H9 (cell line): Measurements from ENCODE around the gene ABHD3. TPM values are rescaled to one million over a fixed set of nuclear protein-coding genes. Genes with fewer than 3 reads are reported as not detected.
A peak's percentile ranks its signal among the peaks of the same experiment; 100 is the strongest.

Experiments
- DNase-seq: peaks from one replicate; pipeline ENCODE4 v3.0.0-alpha.2; 2017
- H2AFZ ChIP-seq: one replicate; pipeline ENCODE4 v1.6.1; 2013; ENCODE audit warnings: mild to moderate bottlenecking, low read length, control low read depth, moderate library complexity
- H2AK5ac ChIP-seq: 2 replicates; pipeline ENCODE4 v1.6.1; 2013; ENCODE audit warnings: low read length, control low read depth, mixed read lengths; ENCODE audit not compliant: insufficient read length
- H2BK120ac ChIP-seq: one replicate; pipeline ENCODE4 v1.6.1; 2013; ENCODE audit warnings: low read depth, mild to moderate bottlenecking, low read length, control low read depth, inconsistent platforms; ENCODE audit not compliant: poor library complexity, severe bottlenecking
- H2BK12ac ChIP-seq: 2 replicates; pipeline ENCODE4 v1.6.1; 2013; ENCODE audit warnings: low read length, control low read depth, mixed read lengths, low read depth; ENCODE audit not compliant: insufficient read length
- H2BK15ac ChIP-seq: 2 replicates; pipeline ENCODE4 v1.6.1; 2013; ENCODE audit warnings: low read depth, low read length, control low read depth
- H2BK20ac ChIP-seq: one replicate; pipeline ENCODE4 v1.6.1; 2013; ENCODE audit warnings: low read depth, mild to moderate bottlenecking, low read length, control low read depth, inconsistent platforms; ENCODE audit not compliant: poor library complexity, severe bottlenecking
- H2BK5ac ChIP-seq: 2 replicates; pipeline ENCODE4 v1.6.1; 2013; ENCODE audit warnings: low read length, control low read depth, mixed read lengths; ENCODE audit not compliant: insufficient read length
- H3K14ac ChIP-seq: 2 replicates; pipeline ENCODE4 v1.6.1; 2013; ENCODE audit warnings: low read length, control low read depth; ENCODE audit not compliant: insufficient read depth
- H3K18ac ChIP-seq: 2 replicates; pipeline ENCODE4 v1.6.1; 2013; ENCODE audit warnings: low read depth, mild to moderate bottlenecking, mixed read lengths, low read length, control low read depth; ENCODE audit not compliant: insufficient read length
- H3K23ac ChIP-seq: 2 replicates; pipeline ENCODE4 v1.6.1; 2013; ENCODE audit warnings: low read length, control low read depth, mixed read lengths, low read depth; ENCODE audit not compliant: insufficient read length
- H3K23me2 ChIP-seq: 2 replicates; pipeline ENCODE4 v1.6.1; 2013; ENCODE audit warnings: low read depth, mild to moderate bottlenecking, mixed read lengths, low read length, control low read depth; ENCODE audit not compliant: insufficient read length, poor library complexity, severe bottlenecking
- H3K27ac ChIP-seq: 2 replicates; pipeline ENCODE4 v1.5.1; 2013; ENCODE audit warnings: low read length, control low read depth, mixed read lengths, low read depth; ENCODE audit not compliant: insufficient read length
- H3K27me3 ChIP-seq: 2 replicates; pipeline ENCODE4 v1.6.1; 2013; ENCODE audit warnings: low read length, control low read depth, inconsistent platforms; ENCODE audit not compliant: insufficient read depth
- H3K4ac ChIP-seq: 2 replicates; pipeline ENCODE4 v1.6.1; 2013; ENCODE audit warnings: low read depth, mild to moderate bottlenecking, control low read depth, inconsistent platforms, low read length, moderate library complexity
- H3K4me1 ChIP-seq: 2 replicates; pipeline ENCODE4 v1.6.1; 2013; ENCODE audit warnings: low read length, control low read depth, inconsistent platforms; ENCODE audit not compliant: insufficient read depth
- H3K4me2 ChIP-seq: 2 replicates; pipeline ENCODE4 v1.6.1; 2013; ENCODE audit warnings: low read length, control low read depth, mixed read lengths; ENCODE audit not compliant: insufficient read length, insufficient read depth
- H3K56ac ChIP-seq: 2 replicates; pipeline ENCODE4 v1.6.1; 2013; ENCODE audit warnings: low read depth, mild to moderate bottlenecking, mixed read lengths, low read length, control low read depth; ENCODE audit not compliant: insufficient read length
- H3K79me1 ChIP-seq: 2 replicates; pipeline ENCODE4 v1.6.1; 2013; ENCODE audit warnings: low read depth, mild to moderate bottlenecking, moderate library complexity, low read length, control low read depth, inconsistent platforms; ENCODE audit not compliant: insufficient read depth, poor library complexity, severe bottlenecking
- H3K79me2 ChIP-seq: 2 replicates; pipeline ENCODE4 v1.6.1; 2013; ENCODE audit warnings: low read length, control low read depth, inconsistent platforms; ENCODE audit not compliant: insufficient read depth
- H3K9ac ChIP-seq: 2 replicates; pipeline ENCODE4 v1.6.1; 2013; ENCODE audit warnings: low read length, control low read depth, mixed read lengths; ENCODE audit not compliant: insufficient read length; ENCODE audit errors: extremely low read depth
- H3K9me3 ChIP-seq: one replicate; pipeline ENCODE4 v1.6.1; 2013; ENCODE audit warnings: low read depth, low read length, inconsistent platforms; ENCODE audit not compliant: control insufficient read depth
- H3T11ph ChIP-seq: one replicate; pipeline ENCODE4 v1.6.1; 2013; ENCODE audit warnings: mild to moderate bottlenecking, low read length, control low read depth, inconsistent platforms
- H4K20me1 ChIP-seq: one replicate; pipeline ENCODE4 v1.6.1; 2013; ENCODE audit not compliant: control insufficient read depth, insufficient read length, insufficient read depth
- H4K5ac ChIP-seq: 2 replicates; pipeline ENCODE4 v1.6.1; 2013; ENCODE audit warnings: low read depth, mild to moderate bottlenecking, mixed read lengths, low read length, control low read depth; ENCODE audit not compliant: insufficient read length
- H4K8ac ChIP-seq: replicated peaks from 2 replicates; pipeline ENCODE4 v1.6.1; 2013; ENCODE audit warnings: low read length, control low read depth, mixed read lengths, low read depth; ENCODE audit not compliant: insufficient read length
- H4K91ac ChIP-seq: 2 replicates; pipeline ENCODE4 v1.6.1; 2013; ENCODE audit warnings: low read depth, mild to moderate bottlenecking, moderate library complexity, mixed read lengths, low read length, control low read depth; ENCODE audit not compliant: insufficient read length
- H3K27ac Mint-ChIP-seq, 3 experiments: 2 replicates in 2 of 3; 3 replicates in 1 of 3; pipeline ENCODE4 v1.8.0; 2020 to 2021; ENCODE audit warnings: mixed read lengths in 3 of 3, mild to moderate bottlenecking in 1 of 3, moderate library complexity in 1 of 3
- H3K27me3 Mint-ChIP-seq: 2 replicates; pipeline ENCODE4 v1.8.0; 2021; ENCODE audit warnings: low read depth, mild to moderate bottlenecking, moderate library complexity, mixed read lengths
- H3K36me3 Mint-ChIP-seq, 3 experiments: 2 replicates in 2 of 3; 3 replicates in 1 of 3; pipeline ENCODE4 v1.8.0; 2020 to 2021; ENCODE audit warnings: low read depth in 3 of 3, mixed read lengths in 3 of 3; ENCODE audit not compliant: insufficient read depth in 1 of 3
- H3K4me1 Mint-ChIP-seq, 2 experiments: 2 replicates each; pipeline ENCODE4 v1.8.0; 2020; ENCODE audit warnings: mixed read lengths in 2 of 2
- H3K4me3 Mint-ChIP-seq, 2 experiments: 2 replicates in 1 of 2; 3 replicates in 1 of 2; pipeline ENCODE4 v1.8.0; 2020 to 2021; ENCODE audit warnings: mild to moderate bottlenecking in 2 of 2, mixed read lengths in 2 of 2, moderate library complexity in 1 of 2
- H3K9me3 Mint-ChIP-seq, 2 experiments: 2 replicates in 1 of 2; 3 replicates in 1 of 2; pipeline ENCODE4 v1.8.0; 2020; ENCODE audit warnings: mild to moderate bottlenecking in 2 of 2, mixed read lengths in 2 of 2, moderate library complexity in 1 of 2
- CTCF ChIP-seq: fragments of 200-600 bp; sonication (generic); conservative IDR thresholded peaks from 3 replicates; pipeline ENCODE4 v1.8.0; 2021; ENCODE audit warnings: antibody characterized with exemption, mild to moderate bottlenecking
- WGBS: extraction: QIAGEN DNeasy Blood & Tissue Kit; methylation state at CpG from one replicate; pipeline ENCODE4 v1.1.7; 2013; ENCODE audit warnings: missing lambda C conversion rate, low lambda C conversion rate, mixed read lengths; ENCODE audit not compliant: insufficient read length; ENCODE audit errors: extremely low coverage; 5-methylcytosine and 5-hydroxymethylcytosine counted together
- total RNA-seq: library from RNA; stranded (reverse); gene quantifications from 2 replicates; pipeline ENCODE4 v1.2.1, GENCODE V29; 2021

The ABHD3 gene
- total RNA-seq, 1 experiment from 2014 or later, result 12.0 TPM

GRCh38 chr18:21742315-21742687, 37.7 kb upstream of the ABHD3 start:
- Histone ChIP-seq H3T11ph (no peak overlapping the region), H2AK5ac (no peak overlapping the region), H4K5ac (no peak overlapping the region), H3K4me2 (peak overlapping the region; percentile 95), H2BK120ac (no peak overlapping the region), H2BK15ac (no peak overlapping the region), H3K23me2 (peaks cover 3% of the 10 kb centered on the region), H3K56ac (no peak overlapping the region), H4K8ac (no peak overlapping the region), H4K20me1 (no peaks in the 10 kb centered on the region), H3K14ac (no peak overlapping the region), H2AFZ (no peak overlapping the region), H3K18ac (no peak overlapping the region), H3K27me3 (no peaks in the 10 kb centered on the region), H3K9ac (no peak overlapping the region), H2BK12ac (no peak overlapping the region), H4K91ac (no peak overlapping the region), H2BK20ac (no peak overlapping the region), H3K9me3 (no peaks in the 10 kb centered on the region), H3K79me1 (no peaks in the 10 kb centered on the region), H2BK5ac (no peak overlapping the region), H3K79me2 (peaks cover 21% of the 10 kb centered on the region; the same call in 1 of the 2 replicates), H3K4ac (no peak overlapping the region), H3K27ac (no peak overlapping the region), H3K4me1 (no peaks in the 10 kb centered on the region), H3K23ac (no peak overlapping the region)
- Mint-ChIP-seq H3K4me1 (peaks cover 52 to 58% of the 10 kb centered on the region in 2 experiments), H3K4me3 (peak overlapping the region; percentile 88 to 95), H3K27ac (peak overlapping the region in 2 of 3 experiments; percentile 49 to 70; a peak in 2 of 7 replicates), H3K9me3 (peaks cover 1 to 3% of the 10 kb centered on the region in 2 experiments; a peak in 3 of 5 replicates), H3K36me3 (peaks cover 0 to 6% (median 2%) of the 10 kb centered on the region in 3 experiments; a peak in 2 of 7 replicates), H3K27me3 (no peaks in the 10 kb centered on the region)
- WGBS, result no CpG with 5 or more reads among the region's 5 CpGs
- TF ChIP-seq CTCF, result no peak
- DNase-seq, result no peak
